Ishikawa (cell line): ENCODE data around the gene RYR2.

ENCODE experiments used
- CEBPB ChIP-seq: IDR thresholded peaks from 2 replicates; pipeline ENCODE4 v1.6.1; 2012
- CREB1 ChIP-seq: IDR thresholded peaks from 2 replicates; pipeline ENCODE4 v1.6.1; 2012; ENCODE audit warnings: low read depth
- EGR1 ChIP-seq: IDR thresholded peaks from 2 replicates; pipeline ENCODE4 v1.6.1; 2012
- EP300 ChIP-seq: IDR thresholded peaks from 2 replicates; pipeline ENCODE4 v1.6.1; 2012; ENCODE audit warnings: borderline replicate concordance
- NFIC ChIP-seq: IDR thresholded peaks from 2 replicates; pipeline ENCODE4 v1.6.1; 2012
- RAD21 ChIP-seq: IDR thresholded peaks from 2 replicates; pipeline ENCODE4 v1.6.1; 2012; ENCODE audit warnings: low read depth
- TAF1 ChIP-seq: IDR thresholded peaks from 2 replicates; pipeline ENCODE4 v1.6.1; 2012; ENCODE audit warnings: low read depth, mild to moderate bottlenecking
- TCF12 ChIP-seq: IDR thresholded peaks from 2 replicates; pipeline ENCODE4 v1.6.1; 2012; ENCODE audit warnings: low read depth
- YY1 ChIP-seq: IDR thresholded peaks from 2 replicates; pipeline ENCODE4 v1.6.1; 2012; ENCODE audit warnings: low read depth
- ZBTB7A ChIP-seq: IDR thresholded peaks from 2 replicates; pipeline ENCODE4 v1.6.1; 2012; ENCODE audit warnings: low read depth
- TF ChIP-seq, protein P1 (sequence below): IDR thresholded peaks from 2 replicates; pipeline ENCODE4 v1.6.1; 2012
- TF ChIP-seq, protein P2 (sequence below): IDR thresholded peaks from 2 replicates; pipeline ENCODE4 v1.6.1; 2012; ENCODE audit warnings: low read depth, mild to moderate bottlenecking

- TF ChIP-seq, protein P1, sequence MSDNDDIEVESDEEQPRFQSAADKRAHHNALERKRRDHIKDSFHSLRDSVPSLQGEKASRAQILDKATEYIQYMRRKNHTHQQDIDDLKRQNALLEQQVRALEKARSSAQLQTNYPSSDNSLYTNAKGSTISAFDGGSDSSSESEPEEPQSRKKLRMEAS, result no peak
- TF ChIP-seq ZBTB7A (no peak), EP300 (no peak), CEBPB (no peak), TCF12 (no peak), YY1 (no peak), RAD21 (no peak), CREB1 (no peak), TAF1 (no peak), EGR1 (no peak), NFIC (no peak)
- TF ChIP-seq, protein P2, sequence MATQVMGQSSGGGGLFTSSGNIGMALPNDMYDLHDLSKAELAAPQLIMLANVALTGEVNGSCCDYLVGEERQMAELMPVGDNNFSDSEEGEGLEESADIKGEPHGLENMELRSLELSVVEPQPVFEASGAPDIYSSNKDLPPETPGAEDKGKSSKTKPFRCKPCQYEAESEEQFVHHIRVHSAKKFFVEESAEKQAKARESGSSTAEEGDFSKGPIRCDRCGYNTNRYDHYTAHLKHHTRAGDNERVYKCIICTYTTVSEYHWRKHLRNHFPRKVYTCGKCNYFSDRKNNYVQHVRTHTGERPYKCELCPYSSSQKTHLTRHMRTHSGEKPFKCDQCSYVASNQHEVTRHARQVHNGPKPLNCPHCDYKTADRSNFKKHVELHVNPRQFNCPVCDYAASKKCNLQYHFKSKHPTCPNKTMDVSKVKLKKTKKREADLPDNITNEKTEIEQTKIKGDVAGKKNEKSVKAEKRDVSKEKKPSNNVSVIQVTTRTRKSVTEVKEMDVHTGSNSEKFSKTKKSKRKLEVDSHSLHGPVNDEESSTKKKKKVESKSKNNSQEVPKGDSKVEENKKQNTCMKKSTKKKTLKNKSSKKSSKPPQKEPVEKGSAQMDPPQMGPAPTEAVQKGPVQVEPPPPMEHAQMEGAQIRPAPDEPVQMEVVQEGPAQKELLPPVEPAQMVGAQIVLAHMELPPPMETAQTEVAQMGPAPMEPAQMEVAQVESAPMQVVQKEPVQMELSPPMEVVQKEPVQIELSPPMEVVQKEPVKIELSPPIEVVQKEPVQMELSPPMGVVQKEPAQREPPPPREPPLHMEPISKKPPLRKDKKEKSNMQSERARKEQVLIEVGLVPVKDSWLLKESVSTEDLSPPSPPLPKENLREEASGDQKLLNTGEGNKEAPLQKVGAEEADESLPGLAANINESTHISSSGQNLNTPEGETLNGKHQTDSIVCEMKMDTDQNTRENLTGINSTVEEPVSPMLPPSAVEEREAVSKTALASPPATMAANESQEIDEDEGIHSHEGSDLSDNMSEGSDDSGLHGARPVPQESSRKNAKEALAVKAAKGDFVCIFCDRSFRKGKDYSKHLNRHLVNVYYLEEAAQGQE, result no peak
Measured at GRCh38 chr1:237387144-237387505, 345.1 kb downstream of the RYR2 start.
